NCI-H2171 (cell line): ENCODE measurements around the gene ITPR2.
"Not testable (repeated sequence)": the region's sequence is repeated elsewhere in the genome, so short reads cannot be mapped to it uniquely, and the experiment has no call there.

Experiments used
- DNase-seq: peaks from one replicate; lab custom pipeline; 2025; lab: John Stamatoyannopoulos, UW

Gene ITPR2

GRCh38 chr12:26848156-26848825 is 15.3 kb upstream of the ITPR2 start:
- DNase-seq = no peak

GRCh38 chr12:26847431-26847830 is 14.4 kb upstream of the ITPR2 start:
- no peak for DNase-seq

GRCh38 chr12:26846416-26846815 is 13.4 kb upstream of the ITPR2 start:
- no peak for DNase-seq

- no peak for DNase-seq
Measured at GRCh38 chr12:26845984-26846383, 13.0 kb upstream of the ITPR2 start.

- no peak for DNase-seq
Measured at GRCh38 chr12:26845057-26845666, 12.2 kb upstream of the ITPR2 start.

GRCh38 chr12:26843311-26843710 is 10.3 kb upstream of the ITPR2 start:
- no peak for DNase-seq

GRCh38 chr12:26841085-26841484 is 8.1 kb upstream of the ITPR2 start:
- DNase-seq = no peak

- no peak for DNase-seq
Measured at GRCh38 chr12:26839512-26839911, 6.5 kb upstream of the ITPR2 start.

DNA sequence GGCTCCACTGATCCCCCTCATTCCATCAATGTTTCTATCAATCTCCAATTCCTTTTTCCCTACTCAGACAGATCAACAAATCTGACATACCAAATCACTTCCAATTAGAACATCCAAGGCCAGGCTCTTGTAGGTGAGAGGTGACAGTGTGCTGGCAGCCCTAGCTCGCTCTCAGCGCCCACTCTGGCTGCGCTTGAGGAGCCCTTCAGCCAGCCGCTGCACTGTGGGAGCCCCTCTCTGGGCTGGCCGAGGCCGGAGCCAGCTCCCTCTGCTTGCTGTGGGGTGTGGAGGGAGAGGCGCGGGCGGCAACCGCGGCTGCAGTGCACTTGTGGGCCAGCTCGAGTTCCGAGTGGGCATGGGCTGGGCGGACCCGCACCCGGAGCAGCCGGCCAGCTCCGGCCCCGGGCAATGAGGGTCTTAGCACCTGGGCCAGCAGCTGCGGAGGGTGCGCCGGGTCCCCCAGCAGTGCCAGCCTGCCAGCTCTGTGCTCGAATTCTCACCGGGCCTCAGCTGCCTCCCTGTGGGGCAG is 6.0 kb upstream of the ITPR2 start:
- no peak for DNase-seq

DNA sequence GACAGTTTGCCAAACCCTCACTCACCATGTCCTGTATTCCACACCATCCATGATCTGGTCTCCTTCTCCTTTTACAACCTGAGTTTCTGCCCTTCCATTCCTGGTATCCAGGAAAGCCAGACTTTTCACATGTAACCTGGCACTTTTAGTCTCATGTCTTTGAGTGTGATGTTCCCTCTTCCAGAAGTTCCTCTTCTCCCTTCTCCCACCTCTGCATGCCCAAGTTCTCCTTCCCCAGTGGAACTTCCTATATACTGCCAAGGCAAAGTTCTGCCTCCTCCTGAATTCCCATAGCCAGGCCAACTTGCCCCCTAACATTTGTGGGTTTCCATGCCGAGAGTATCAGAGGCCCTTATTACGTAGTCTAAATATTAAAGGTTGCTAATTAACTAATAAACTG is 3.2 kb upstream of the ITPR2 start:
- DNase-seq = no peak

GRCh38 chr12:26834503-26835060 is 1.6 kb upstream of the ITPR2 start:
- not testable (repeated sequence) for DNase-seq

GRCh38 chr12:26833743-26834490 is 923 bp upstream of the ITPR2 start:
- DNase-seq = no peak

DNA sequence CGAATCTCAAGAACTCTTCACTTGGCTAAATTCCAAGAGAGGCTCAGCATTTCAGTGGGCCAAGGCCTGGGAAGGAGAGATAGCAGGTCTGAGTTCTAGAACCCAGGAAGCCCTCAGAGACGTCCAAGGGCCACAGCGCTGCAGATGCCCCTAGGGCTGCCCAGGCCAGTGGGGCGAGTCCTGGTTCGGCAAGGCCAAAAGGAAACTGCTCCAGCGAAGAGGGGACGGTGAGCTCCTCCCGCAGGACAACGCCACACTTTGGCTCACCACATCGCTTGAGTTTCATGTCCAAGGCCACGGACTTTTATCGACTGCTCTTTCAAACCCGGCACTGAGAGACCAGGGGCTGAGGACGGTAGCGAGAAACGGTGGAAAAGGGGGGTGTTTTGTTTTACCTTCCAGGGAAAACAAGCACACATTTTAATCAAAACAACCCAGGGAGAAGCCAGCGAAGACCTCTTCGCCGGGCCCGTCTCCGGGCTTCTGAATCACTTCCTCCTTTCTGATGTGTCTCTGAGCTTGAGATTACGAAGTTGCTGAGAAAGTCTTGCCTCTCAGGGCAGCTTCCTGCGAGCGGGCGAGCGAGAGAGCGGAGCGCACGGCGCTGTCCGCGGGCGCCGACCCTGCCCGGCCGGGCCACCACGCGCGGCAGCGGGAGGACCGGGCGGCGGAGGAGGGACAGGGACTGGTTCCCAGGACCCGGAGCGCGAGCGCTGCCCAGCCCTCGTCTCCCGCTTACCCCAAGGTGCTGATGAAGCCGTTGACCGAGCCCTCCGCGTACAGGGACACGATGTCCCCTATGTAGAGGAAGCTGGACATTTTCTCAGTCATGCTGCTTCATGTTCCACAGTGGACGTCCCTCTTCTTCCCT is 808 bp downstream of the ITPR2 start:
- peak; percentile 38 for DNase-seq

DNA sequence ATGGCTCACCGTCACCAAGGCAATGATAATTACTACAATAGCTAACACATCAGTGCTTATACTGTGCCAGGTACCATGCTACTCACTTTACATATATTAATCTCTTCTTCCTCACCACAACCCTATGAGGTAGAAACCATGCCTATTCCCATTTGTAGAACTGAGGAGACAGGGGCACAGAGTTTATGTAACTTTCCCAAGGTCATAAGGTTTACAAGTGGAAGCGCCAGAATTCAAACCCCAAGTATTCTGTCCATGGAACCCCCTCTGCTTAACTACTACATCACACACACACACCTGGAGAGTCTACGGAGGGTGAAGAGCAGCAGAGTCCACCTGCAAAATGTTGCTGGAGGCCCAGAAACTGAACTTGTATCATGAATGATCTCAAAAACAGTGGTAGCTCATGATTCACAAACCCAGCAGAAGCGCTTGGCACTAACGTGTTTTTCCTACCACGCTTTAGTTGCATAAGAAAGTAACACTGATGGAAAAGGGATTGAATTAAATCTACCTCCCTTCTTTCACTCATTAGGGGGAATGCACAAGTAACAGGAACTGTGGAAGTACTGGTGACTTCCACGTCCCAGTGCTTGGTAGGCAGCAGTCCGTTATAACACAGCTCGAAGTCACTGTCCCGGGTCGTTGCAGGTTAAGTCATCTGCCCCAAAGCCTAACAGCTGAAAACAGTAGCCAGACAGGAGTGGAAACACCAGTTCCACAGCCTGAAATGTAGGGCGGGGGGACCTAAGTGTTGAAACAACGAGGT is 2.0 kb downstream of the ITPR2 start:
- no peak for DNase-seq

DNA sequence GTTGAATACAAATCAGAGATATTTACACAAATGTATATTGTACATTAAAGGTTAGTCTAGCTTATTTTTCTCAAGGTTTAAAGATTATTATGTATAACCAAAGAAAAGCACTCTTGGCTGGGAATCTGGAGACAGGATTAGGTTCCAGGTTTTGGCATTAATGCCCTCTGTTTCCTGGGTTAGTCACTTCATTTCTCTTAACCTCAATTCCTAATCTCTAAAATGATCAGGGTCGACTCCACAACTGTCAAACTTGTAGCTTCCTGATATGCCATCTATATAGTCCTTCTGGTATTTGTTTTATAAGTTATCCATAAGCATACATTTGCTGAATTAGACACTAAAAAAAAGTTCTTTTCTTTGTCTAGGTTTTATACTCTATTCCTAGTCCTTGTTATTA is 2.6 kb downstream of the ITPR2 start:
- DNase-seq = no peak

DNA sequence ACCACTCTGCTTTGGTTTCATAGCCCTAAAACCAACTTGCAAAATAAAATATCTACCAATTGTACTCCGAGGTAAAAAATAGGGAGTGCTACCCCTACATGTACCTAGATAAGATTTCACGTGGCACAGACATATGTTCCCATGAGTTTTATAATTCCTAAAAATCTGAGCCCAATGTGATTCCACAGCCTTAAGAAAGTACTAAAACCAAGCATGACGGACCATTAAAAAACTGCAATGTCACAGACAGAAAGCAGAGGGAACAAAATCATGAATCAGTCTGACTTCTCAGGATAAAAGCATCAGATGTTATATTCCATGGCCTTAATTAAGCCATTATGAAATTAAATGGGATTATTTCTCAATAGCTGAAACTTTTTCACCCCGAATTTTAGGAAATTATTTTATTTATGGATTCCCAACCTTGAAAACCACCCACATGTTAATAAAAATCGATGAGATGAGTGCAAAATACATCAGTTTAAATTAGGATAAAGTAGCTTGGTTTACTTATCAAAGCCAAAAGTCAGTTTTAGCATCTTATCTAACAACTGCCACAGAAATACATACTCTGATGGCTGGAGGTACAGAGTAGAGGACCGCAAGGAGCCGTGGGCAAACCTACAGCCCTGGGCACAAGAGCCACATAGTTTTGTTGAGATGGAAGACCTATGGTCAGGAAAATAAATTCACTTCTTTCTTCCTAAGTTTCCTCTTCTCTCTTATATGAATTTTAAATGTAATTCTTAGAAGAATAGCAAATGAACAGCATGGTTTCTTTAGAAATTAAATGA is 4.5 kb downstream of the ITPR2 start:
- DNase-seq = peak; percentile 39

GRCh38 chr12:26826437-26826836 is 6.6 kb downstream of the ITPR2 start:
- DNase-seq = no peak

- DNase-seq = no peak
Measured at GRCh38 chr12:26825459-26826016, 7.5 kb downstream of the ITPR2 start.

DNA sequence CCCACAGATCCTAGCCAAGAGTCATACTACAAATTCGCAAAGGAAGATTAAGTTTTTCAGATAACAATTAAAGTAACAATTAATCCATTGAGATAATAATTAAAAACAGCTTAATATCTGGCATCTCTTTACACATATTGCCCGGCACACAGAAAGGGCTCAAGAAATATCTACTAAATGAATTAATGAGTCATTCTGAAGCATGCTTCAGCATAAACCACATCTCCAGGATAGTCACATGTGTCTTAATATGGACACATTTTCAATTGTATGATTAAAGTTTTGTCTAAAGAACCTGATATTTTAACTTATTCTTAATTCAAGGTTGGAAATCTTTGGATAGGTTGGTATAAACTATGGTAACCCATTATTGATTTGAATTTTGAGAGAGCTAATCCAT is 9.6 kb downstream of the ITPR2 start:
- DNase-seq = no peak

DNA sequence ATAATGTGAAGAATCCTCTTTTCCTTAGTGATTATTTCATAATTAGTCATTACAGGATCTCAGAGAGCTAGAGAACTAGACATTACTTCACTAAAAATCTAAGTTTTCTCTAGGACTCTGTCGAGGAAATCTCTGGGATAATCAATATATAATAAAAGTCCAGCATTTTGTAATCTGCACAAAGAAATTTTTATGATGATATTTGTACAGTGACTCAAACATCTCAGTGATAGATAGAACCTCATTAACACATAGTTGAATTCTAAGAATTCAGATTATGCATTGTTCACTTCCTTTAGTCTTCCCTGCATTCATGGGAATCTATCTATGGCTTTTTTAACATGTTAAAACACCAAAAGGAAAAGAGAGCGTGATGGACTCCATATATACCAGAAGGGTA is 11.0 kb downstream of the ITPR2 start:
- no peak for DNase-seq
